ENCODE data around the gene COX17. TPM values are rescaled to one million over a fixed set of nuclear protein-coding genes. Genes with fewer than 3 reads are reported as not detected.

Gene COX17
- total and polyA plus RNA-seq, 2 experiments from 2014 or later: 28.3 to 87.2 TPM

DNA sequence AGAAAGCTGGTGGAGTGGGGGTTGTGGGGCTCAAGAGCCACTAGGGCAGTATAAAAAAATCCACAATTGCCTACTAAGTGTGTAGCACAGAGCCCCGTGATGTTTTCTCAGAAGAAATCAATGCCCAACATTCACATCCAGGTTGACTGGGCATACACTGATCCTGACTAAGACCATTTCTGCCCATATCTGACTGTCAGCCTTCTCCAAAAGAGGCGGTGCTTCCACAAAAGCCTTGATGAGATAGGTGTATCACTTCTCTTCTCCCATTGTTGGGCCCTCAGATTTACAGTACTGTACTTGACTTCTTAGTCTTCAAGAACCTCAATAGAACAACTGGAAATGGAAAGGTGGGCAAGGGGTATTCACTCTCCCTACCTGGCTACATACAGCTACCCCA lies 18.2 kb downstream of the COX17 start:
- H3K4me2 ChIP-seq: no peak overlapping the region
- H3K79me2 ChIP-seq: no peaks in the 10 kb centered on the region
- no peaks in the 10 kb centered on the region for H3K9me3 ChIP-seq (ENCODE audit: low read depth)
- H3K36me3 ChIP-seq (replicated peaks; ENCODE audit: insufficient read depth, low read depth): no peaks in the 10 kb centered on the region
- peaks cover 27% of the 10 kb centered on the region for H3K4me1 ChIP-seq (ENCODE audit: insufficient read depth)
- no peak overlapping the region for H2AFZ ChIP-seq
- H3K27me3 ChIP-seq: no peaks in the 10 kb centered on the region
- H3K9me2 ChIP-seq (replicated peaks; ENCODE audit: insufficient read depth): no peaks in the 10 kb centered on the region
- TF ChIP-seq EZH2phosphoT487 (IDR thresholded peaks at IDR 0.05; ENCODE audit: low read depth, severe bottlenecking, unreplicated experiment) (no peak), EZH2 (IDR thresholded peaks at IDR 0.05; ENCODE audit: borderline replicate concordance) (no peak)
- TF ChIP-seq, protein P1, sequence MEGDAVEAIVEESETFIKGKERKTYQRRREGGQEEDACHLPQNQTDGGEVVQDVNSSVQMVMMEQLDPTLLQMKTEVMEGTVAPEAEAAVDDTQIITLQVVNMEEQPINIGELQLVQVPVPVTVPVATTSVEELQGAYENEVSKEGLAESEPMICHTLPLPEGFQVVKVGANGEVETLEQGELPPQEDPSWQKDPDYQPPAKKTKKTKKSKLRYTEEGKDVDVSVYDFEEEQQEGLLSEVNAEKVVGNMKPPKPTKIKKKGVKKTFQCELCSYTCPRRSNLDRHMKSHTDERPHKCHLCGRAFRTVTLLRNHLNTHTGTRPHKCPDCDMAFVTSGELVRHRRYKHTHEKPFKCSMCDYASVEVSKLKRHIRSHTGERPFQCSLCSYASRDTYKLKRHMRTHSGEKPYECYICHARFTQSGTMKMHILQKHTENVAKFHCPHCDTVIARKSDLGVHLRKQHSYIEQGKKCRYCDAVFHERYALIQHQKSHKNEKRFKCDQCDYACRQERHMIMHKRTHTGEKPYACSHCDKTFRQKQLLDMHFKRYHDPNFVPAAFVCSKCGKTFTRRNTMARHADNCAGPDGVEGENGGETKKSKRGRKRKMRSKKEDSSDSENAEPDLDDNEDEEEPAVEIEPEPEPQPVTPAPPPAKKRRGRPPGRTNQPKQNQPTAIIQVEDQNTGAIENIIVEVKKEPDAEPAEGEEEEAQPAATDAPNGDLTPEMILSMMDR (IDR thresholded peaks at IDR 0.05; ENCODE audit: poor library complexity): no peak
- no peak overlapping the region for H3K4me3 ChIP-seq
- no peak overlapping the region for H3K27ac ChIP-seq
- 91% methylated on average over 2 of the region's 2 CpGs for WGBS (ENCODE audit: low lambda C conversion rate, missing lambda C conversion rate)
- H4K20me1 ChIP-seq (ENCODE audit: insufficient read depth, poor library complexity, severe bottlenecking): no peaks in the 10 kb centered on the region
- no peak for DNase-seq (ENCODE audit: low spot score)

DNA sequence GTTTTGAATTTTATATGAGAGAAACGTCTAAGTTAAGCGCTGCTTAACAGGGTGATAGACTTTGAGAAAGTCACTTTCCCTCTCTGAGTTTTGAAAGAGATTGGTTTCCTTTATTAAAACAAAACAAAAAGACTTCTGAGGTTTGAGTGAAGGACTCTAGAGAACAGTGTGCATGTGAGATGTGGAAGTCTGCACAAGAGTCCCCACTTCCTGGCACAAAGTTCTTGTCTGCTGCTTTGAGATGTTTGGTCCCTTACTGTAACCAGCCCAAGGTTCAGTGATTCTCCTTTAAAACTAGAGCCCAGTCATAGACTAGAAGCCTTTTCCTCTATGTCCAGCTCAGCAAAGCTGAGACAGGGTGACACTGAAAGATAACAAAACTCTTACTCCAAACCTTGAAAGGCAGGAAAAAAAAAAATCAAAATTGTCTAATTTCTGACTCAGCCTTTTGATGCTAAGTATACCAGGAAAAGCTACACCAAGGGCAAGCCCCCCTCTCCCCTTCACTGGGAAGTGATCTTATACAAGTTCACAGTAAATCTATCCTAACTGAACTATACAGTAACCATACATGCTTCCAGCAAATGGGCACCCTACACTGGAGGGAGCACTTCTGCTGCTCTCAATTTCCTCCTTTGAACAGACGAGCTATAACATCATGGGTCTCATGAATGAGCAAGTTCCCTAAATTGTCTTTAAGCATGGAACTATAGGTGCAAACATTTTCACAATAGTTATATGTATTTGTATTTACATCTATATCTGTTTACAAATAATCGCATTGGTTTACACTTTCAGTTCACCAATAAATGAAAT lies 19.1 kb downstream of the COX17 start:
- no peak overlapping the region for H2AFZ ChIP-seq
- H3K4me2 ChIP-seq: no peak overlapping the region
- WGBS (ENCODE audit: low lambda C conversion rate, missing lambda C conversion rate): 89% methylated on average over 4 of the region's 4 CpGs
- no peak overlapping the region for H3K27ac ChIP-seq
- no peaks in the 10 kb centered on the region for H3K36me3 ChIP-seq (replicated peaks; ENCODE audit: insufficient read depth, low read depth)
- TF ChIP-seq, protein P1 (IDR thresholded peaks at IDR 0.05; ENCODE audit: poor library complexity): no peak
- TF ChIP-seq EZH2 (IDR thresholded peaks at IDR 0.05; ENCODE audit: borderline replicate concordance): no peak
- TF ChIP-seq EZH2phosphoT487 (IDR thresholded peaks at IDR 0.05; ENCODE audit: low read depth, severe bottlenecking, unreplicated experiment): no peak
- H3K4me3 ChIP-seq: no peak overlapping the region
- no peaks in the 10 kb centered on the region for H3K27me3 ChIP-seq
- no peaks in the 10 kb centered on the region for H4K20me1 ChIP-seq (ENCODE audit: insufficient read depth, poor library complexity, severe bottlenecking)
- H3K79me2 ChIP-seq: no peaks in the 10 kb centered on the region
- DNase-seq (ENCODE audit: low spot score): no peak
- no peaks in the 10 kb centered on the region for H3K9me2 ChIP-seq (replicated peaks; ENCODE audit: insufficient read depth)
- peaks cover 22% of the 10 kb centered on the region for H3K4me1 ChIP-seq (ENCODE audit: insufficient read depth)
- no peaks in the 10 kb centered on the region for H3K9me3 ChIP-seq (ENCODE audit: low read depth)

DNA sequence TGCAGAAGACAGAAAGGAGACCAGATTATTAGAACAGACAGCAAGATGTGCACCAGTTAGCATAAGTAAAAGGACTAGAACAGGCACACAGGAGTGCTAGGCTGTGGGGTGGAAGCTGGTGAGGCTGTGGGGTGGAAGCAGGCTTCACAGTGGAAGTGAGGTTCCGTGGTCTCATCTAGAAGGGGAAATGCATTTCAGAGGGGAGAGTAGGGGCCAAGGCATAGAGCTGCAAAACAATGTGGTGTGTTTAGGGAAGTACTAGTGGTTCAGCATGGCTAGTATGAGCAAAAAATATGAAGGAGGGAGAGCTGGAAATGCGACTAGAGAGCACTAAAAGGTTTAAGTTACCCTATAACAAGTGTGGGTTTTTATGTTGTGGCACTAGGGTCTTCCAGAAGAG lies 23.3 kb downstream of the COX17 start:
- Histone ChIP-seq H3K79me2 (no peaks in the 10 kb centered on the region), H4K20me1 (ENCODE audit: insufficient read depth, poor library complexity, severe bottlenecking) (no peaks in the 10 kb centered on the region), H3K4me2 (no peak overlapping the region), H3K27me3 (no peaks in the 10 kb centered on the region), H3K4me1 (ENCODE audit: insufficient read depth) (no peaks in the 10 kb centered on the region), H3K36me3 (replicated peaks; ENCODE audit: insufficient read depth, low read depth) (no peaks in the 10 kb centered on the region), H3K4me3 (no peak overlapping the region), H3K9me2 (replicated peaks; ENCODE audit: insufficient read depth) (no peaks in the 10 kb centered on the region), H3K9me3 (ENCODE audit: low read depth) (no peaks in the 10 kb centered on the region), H2AFZ (no peak overlapping the region), H3K27ac (no peak overlapping the region)
- no peak for TF ChIP-seq EZH2 (IDR thresholded peaks at IDR 0.05; ENCODE audit: borderline replicate concordance)
- TF ChIP-seq EZH2phosphoT487 (IDR thresholded peaks at IDR 0.05; ENCODE audit: low read depth, severe bottlenecking, unreplicated experiment): no peak
- TF ChIP-seq, protein P1 (IDR thresholded peaks at IDR 0.05; ENCODE audit: poor library complexity): no peak
- no peak for DNase-seq (ENCODE audit: low spot score)
- 44% methylated on average over 2 of the region's 2 CpGs for WGBS (ENCODE audit: low lambda C conversion rate, missing lambda C conversion rate)
